ENCODE data around the gene HSF5. TPM values are rescaled to one million over a fixed set of nuclear protein-coding genes. Genes with fewer than 3 reads are reported as not detected.

Gene HSF5
- total RNA-seq, 4 donors from 2014 or later: under 0.01 to 0.13 TPM; not detected in 2

- DNase-seq (ENCODE audit: extremely low spot score): no peak
- no peaks in the 10 kb centered on the region for H3K9me3 ChIP-seq
- no peak for TF ChIP-seq POLR2AphosphoS5 (IDR thresholded peaks at IDR 0.05)
- TF ChIP-seq POLR2A (IDR thresholded peaks at IDR 0.05; ENCODE audit: low read depth): no peak
- no peak for TF ChIP-seq EP300 (IDR thresholded peaks at IDR 0.05)
- no peak for TF ChIP-seq CTCF (IDR thresholded peaks at IDR 0.05)
- H3K27me3 ChIP-seq: no peaks in the 10 kb centered on the region
- 49% methylated on average over 4 of the region's 4 CpGs for WGBS
- no peak overlapping the region for H3K27ac ChIP-seq (replicated peaks in 1 of 4)
- intact Hi-C loops (cut with DNase I): no loop called here
- H3K4me3 ChIP-seq: no peak overlapping the region
- H3K36me3 ChIP-seq: no peaks in the 10 kb centered on the region
- peaks cover 0 to 4% (median 0%) of the 10 kb centered on the region in 4 donors for H3K4me1 ChIP-seq
Measured at GRCh38 chr17:58382108-58382871, 105.9 kb downstream of the HSF5 start.

- 38% methylated on average over 3 of the region's 3 CpGs for WGBS
- Histone ChIP-seq H3K27ac (replicated peaks in 1 of 4) (no peak overlapping the region), H3K27me3 (no peaks in the 10 kb centered on the region), H3K9me3 (no peaks in the 10 kb centered on the region), H3K4me1 (peaks cover 0 to 4% (median 0%) of the 10 kb centered on the region in 4 donors), H3K4me3 (no peak overlapping the region), H3K36me3 (no peaks in the 10 kb centered on the region)
- TF ChIP-seq CTCF (IDR thresholded peaks at IDR 0.05) (no peak), POLR2AphosphoS5 (IDR thresholded peaks at IDR 0.05) (no peak), POLR2A (IDR thresholded peaks at IDR 0.05; ENCODE audit: low read depth) (no peak), EP300 (IDR thresholded peaks at IDR 0.05) (no peak)
- intact Hi-C loops (cut with DNase I): no loop called here
- DNase-seq (ENCODE audit: extremely low spot score): no peak
Measured at GRCh38 chr17:58381124-58382035, 106.8 kb downstream of the HSF5 start.

GRCh38 chr17:58380207-58381123, 107.7 kb downstream of the HSF5 start:
- Histone ChIP-seq H3K27ac (replicated peaks in 1 of 4) (no peak overlapping the region), H3K9me3 (no peaks in the 10 kb centered on the region), H3K36me3 (no peaks in the 10 kb centered on the region), H3K4me1 (peaks cover 0 to 4% (median 0%) of the 10 kb centered on the region in 4 donors), H3K27me3 (no peaks in the 10 kb centered on the region), H3K4me3 (no peak overlapping the region)
- WGBS: 91% methylated on average over 5 of the region's 5 CpGs
- TF ChIP-seq EP300 (IDR thresholded peaks at IDR 0.05): no peak
- no peak for TF ChIP-seq CTCF (IDR thresholded peaks at IDR 0.05)
- no peak for TF ChIP-seq POLR2A (IDR thresholded peaks at IDR 0.05; ENCODE audit: low read depth)
- no peak for TF ChIP-seq POLR2AphosphoS5 (IDR thresholded peaks at IDR 0.05)
- intact Hi-C loops (cut with DNase I): no loop called here
- DNase-seq (ENCODE audit: extremely low spot score): no peak

- no peaks in the 10 kb centered on the region for H3K27me3 ChIP-seq
- H3K9me3 ChIP-seq: no peaks in the 10 kb centered on the region
- WGBS: 70% methylated on average over 3 of the region's 3 CpGs
- no peaks in the 10 kb centered on the region for H3K36me3 ChIP-seq
- peaks cover 0 to 4% (median 0%) of the 10 kb centered on the region in 4 donors for H3K4me1 ChIP-seq
- intact Hi-C loops (cut with DNase I): no loop called here
- TF ChIP-seq POLR2AphosphoS5 (IDR thresholded peaks at IDR 0.05) (no peak), CTCF (IDR thresholded peaks at IDR 0.05) (no peak), POLR2A (IDR thresholded peaks at IDR 0.05; ENCODE audit: low read depth) (no peak)
- no peak overlapping the region for H3K4me3 ChIP-seq
- no peak overlapping the region for H3K27ac ChIP-seq (replicated peaks in 1 of 4)
- no peak for DNase-seq (ENCODE audit: extremely low spot score)
Measured at GRCh38 chr17:58379511-58379824, 108.7 kb downstream of the HSF5 start.

Data from esophagus muscularis mucosa (tissue), 4 donors.